Stimulated activated naive CD8-positive, alpha-beta T cell treated with anti-CD3 and anti-CD28 coated beads, Interleukin-15, Interleukin-2, amounts not matched to agents 100 U/mL and 50 U/mL, for 24 hours (primary cell): ENCODE results near the gene CD99.
A peak's percentile ranks its signal among the peaks of the same experiment; 100 is the strongest.

ENCODE experiments used
- ATAC-seq: fragments of 150-1000 bp; cut with Tn5 transposase; one replicate; pipeline ENCODE4 v1.10.0; 2021
- DNase-seq: peaks from one replicate; pipeline ENCODE4 v3.0.0; 2021

CD99 gene

GRCh38 chrX:2699959-2700358, 8.9 kb downstream of the CD99 start:
- DNase-seq (no peak), ATAC-seq (no peak)

- no peak for ATAC-seq
- DNase-seq = no peak
These were observed 9.6 kb downstream of the CD99 start for GRCh38 chrX:2700405-2701320.

GRCh38 chrX:2701600-2701999, 10.5 kb downstream of the CD99 start:
- ATAC-seq (no peak), DNase-seq (no peak)

GRCh38 chrX:2703991-2704369, 12.9 kb downstream of the CD99 start:
- ATAC-seq (no peak), DNase-seq (peak; percentile 22)

GRCh38 chrX:2705046-2705832, 14.1 kb downstream of the CD99 start:
- ATAC-seq (no peak), DNase-seq (no peak)

- DNase-seq = peak; percentile 74
- peak; percentile 76 for ATAC-seq
These were observed 16.3 kb downstream of the CD99 start for GRCh38 chrX:2707334-2707760.

GRCh38 chrX:2708021-2708420, 16.9 kb downstream of the CD99 start:
- ATAC-seq (peak; percentile 14), DNase-seq (peak; percentile 32)

GRCh38 chrX:2708592-2709188, 17.6 kb downstream of the CD99 start:
- DNase-seq (no peak), ATAC-seq (no peak)

- ATAC-seq (no peak), DNase-seq (no peak)
These were observed 18.5 kb downstream of the CD99 start for GRCh38 chrX:2709556-2709955.

- DNase-seq = peak; percentile 50
- peak; percentile 61 for ATAC-seq
These were observed 19.1 kb downstream of the CD99 start for GRCh38 chrX:2710041-2710840.

- no peak for DNase-seq
- ATAC-seq = no peak
These were observed 20.3 kb downstream of the CD99 start for GRCh38 chrX:2711441-2711840.

- ATAC-seq = no peak
- no peak for DNase-seq
These were observed 21.3 kb downstream of the CD99 start for GRCh38 chrX:2712428-2712827.

- ATAC-seq (no peak), DNase-seq (no peak)
These were observed 22.1 kb downstream of the CD99 start for GRCh38 chrX:2712890-2713840.

- no peak for ATAC-seq
- DNase-seq = peak; percentile 45
These were observed 23.5 kb downstream of the CD99 start for GRCh38 chrX:2714551-2714950.

- ATAC-seq = no peak
These were observed 24.0 kb downstream of the CD99 start for GRCh38 chrX:2715066-2715600.

GRCh38 chrX:2717312-2717711, 26.2 kb downstream of the CD99 start:
- ATAC-seq = peak; percentile 58
- no peak for DNase-seq

More at GRCh38 chrX:2715066-2715600, 24.0 kb downstream of the CD99 start:
- DNase-seq = no peak

GRCh38 chrX:2718821-2719220, 27.7 kb downstream of the CD99 start:
- no peak for ATAC-seq
- no peak for DNase-seq

- no peak for ATAC-seq
- no peak for DNase-seq
These were observed 28.8 kb downstream of the CD99 start for GRCh38 chrX:2719774-2720447.

- DNase-seq = no peak
- ATAC-seq = no peak
These were observed 32.3 kb downstream of the CD99 start for GRCh38 chrX:2723286-2723879.
